Astrocyte of the cerebellum (primary cell): ENCODE results near the gene TNNT2.

Source experiments
- DNase-seq: peaks from one replicate; pipeline ENCODE4 v3.0.0-alpha.2; 2011; ENCODE audit warnings: low read depth
- H3K4me3 ChIP-seq: 2 replicates; pipeline ENCODE4 v1.5.1; 2011; ENCODE audit warnings: mild to moderate bottlenecking, low read depth, low read length, moderate library complexity
- CTCF ChIP-seq: IDR thresholded peaks from 2 replicates; pipeline ENCODE4 v1.5.1; 2012; ENCODE audit warnings: low read length, low read depth, moderate library complexity, mild to moderate bottlenecking; ENCODE audit errors: missing control alignments
- in situ Hi-C: cut with HindIII; loops from 2 replicates; pipeline ENCODE4 v1.10.0; 2017; ENCODE audit warnings: low sequenced_read_pairs

Gene TNNT2

DNA sequence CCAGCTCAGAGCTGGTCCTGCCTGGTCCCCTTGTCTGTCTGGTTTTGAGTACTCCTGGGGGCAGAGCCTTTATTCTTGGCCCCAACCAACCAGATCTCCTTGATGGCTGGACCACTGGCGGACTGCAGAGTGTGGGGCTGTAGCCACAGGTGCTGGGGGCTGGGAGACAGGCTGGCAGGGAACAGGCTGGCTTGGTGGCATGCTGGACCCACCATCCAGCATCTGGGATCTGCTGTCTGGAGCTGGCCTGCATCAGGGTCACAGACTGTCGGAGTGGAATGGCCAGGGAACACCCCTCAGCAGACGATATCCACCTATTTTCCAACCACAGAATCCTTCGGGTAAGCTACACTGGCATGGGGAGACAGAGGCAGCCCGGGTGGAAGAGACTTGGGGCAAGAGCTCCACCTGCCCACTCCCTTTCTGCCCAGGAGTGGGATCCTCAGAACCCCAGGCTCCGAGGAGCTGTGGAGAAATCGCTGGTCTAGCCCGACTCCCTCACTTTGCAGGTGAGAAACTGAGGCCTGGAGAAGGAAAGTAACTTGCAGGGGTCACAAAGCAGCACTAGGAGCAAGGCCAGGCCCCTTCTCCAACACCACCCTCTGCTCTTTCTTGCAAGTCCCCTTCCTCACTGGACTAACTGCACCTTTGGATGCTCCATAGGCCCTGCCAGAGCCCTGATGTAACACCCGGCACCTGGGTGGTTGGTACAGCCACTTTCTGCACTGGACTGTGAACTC lies 40.6 kb downstream of the TNNT2 start:
- in situ Hi-C loops = no loop called here
- H3K4me3 ChIP-seq = no peak overlapping the region
- no peak for DNase-seq
- no peak for TF ChIP-seq CTCF

DNA sequence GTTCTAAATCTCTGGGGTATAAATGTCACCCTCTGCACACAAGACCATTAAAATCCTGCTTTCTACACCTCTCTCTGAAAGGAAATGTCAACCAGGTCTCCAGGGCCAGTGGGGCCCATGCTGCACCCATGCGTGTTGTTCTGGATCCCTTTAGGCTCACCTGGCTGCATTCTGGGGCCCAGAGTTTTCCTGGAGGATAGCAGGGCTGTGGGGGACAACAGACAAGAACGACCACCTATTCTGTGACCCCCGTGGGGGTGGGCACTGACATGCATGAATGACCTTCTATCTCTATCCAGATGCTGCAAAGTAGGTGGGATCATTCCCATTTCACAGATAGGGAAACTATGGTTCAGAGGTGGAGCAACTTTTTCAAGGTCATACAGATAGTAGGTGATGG lies 41.6 kb downstream of the TNNT2 start:
- no peak overlapping the region for H3K4me3 ChIP-seq
- in situ Hi-C loops = no loop called here
- TF ChIP-seq CTCF = no peak
- no peak for DNase-seq

DNA sequence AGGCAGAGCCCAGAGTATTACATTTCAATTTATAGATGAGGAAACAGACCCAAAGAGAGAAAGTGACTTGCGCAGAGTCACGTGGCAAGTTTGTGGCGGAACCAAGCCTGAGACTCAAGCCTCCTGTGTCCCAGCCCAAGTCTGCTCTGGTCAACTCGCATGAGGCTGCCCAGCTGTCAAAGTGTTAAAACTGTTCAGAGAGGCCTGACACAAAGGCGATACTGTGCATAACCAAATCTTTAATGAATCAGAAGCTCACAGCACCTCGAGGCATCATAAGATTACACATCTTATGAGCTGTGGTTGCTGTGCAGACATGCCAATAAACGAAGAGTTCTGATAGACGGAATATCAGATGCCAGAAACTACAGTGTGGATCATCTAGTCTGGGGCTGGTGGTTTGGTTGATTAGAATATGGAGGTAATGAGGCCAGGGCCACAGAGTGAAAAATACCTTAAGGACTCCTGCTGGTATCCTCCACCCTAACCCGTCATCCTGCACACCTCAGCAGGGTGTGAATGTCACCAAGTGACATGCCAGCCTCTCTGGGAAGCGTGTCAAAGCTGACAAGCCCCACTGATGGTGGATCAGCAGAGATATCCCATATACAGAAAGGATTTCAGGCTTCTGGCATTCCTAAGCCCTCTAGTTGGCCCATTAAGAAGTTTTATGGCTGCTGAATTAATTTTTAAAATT lies 42.2 kb downstream of the TNNT2 start:
- no peak overlapping the region for H3K4me3 ChIP-seq
- in situ Hi-C loops = no loop called here
- no peak for DNase-seq
- no peak for TF ChIP-seq CTCF

DNA sequence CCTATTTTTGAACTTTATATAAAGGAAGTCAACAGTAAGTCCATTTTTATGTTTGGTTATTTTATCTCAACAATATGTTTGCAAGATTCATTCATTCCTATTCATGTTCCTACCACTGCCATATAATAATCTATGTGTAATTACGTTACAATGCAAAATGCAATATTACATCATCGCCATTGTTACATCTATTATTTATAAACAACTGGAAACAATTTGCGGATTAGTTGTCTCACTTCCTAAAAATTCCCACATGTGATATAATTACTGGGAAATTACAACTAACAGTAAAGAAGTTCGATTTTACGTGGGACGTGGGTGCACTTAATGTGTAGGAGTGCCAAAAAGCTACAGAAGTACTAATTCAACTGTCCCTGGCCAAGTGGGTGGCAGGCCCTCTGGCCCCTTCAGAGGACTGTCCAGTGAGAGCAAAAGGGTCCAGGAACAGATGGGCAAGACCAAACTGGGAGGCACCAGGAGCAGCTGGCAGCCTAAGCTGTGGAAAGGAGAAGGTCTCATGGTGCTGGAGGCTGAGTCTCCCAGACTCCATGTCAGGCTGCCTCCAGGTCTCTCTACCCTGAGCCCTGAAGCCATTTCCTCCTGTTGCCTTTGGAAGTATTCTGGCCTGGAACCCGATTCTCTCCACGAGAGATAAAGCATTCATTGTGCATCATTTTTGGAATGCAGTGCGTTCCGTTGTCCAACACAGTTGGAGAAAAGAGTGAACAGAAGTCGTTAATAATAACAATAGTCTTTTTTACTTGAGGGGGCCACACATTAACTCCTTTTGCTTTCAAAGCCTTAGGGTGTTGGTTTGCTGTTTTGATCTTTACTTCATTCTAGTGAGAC lies 42.9 kb downstream of the TNNT2 start:
- TF ChIP-seq CTCF = no peak
- DNase-seq = no peak
- no peak overlapping the region for H3K4me3 ChIP-seq
- in situ Hi-C loops = no loop called here

DNA sequence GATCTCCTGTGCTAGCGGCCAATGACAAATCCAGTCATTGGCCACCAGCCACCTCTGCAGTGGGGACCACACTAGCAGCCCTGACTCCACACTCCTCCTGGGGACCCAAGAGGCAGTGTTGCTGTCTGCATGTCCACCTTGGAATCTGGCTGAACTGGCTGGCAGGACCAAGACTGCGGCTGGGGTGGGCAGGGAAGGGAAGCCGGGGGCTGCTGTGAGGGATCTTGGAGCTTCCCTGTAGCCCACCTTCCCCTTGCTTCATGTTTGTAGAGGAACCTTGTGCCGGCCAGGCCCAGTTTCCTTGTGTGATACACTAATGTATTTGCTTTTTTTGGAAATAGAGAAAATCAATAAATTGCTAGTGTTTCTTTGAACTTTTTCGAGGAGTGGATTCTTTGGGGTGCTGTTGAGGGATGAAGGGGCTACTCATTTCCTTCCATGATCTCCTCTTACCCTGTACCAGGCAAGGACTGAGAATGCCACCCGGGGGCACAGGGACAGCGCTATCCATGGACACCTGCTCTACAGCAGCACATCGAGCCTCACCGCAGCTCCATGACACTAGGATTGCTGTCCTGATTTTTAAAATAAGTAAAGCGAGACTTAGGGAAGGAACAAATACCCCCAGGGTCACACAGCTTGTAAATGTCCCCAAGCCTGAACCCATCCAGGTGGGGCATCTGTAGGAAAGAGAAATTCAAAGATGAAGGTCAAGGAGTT lies 44.7 kb downstream of the TNNT2 start:
- H3K4me3 ChIP-seq = no peak overlapping the region
- no peak for TF ChIP-seq CTCF
- in situ Hi-C loops = no loop called here
- no peak for DNase-seq

GRCh38 chr1:201332021-201332420 lies 45.5 kb downstream of the TNNT2 start:
- TF ChIP-seq CTCF = no peak
- H3K4me3 ChIP-seq = no peak overlapping the region
- DNase-seq = no peak
- in situ Hi-C loops = no loop called here
